ENCODE measurements around the gene LGALS7. TPM values are rescaled to one million over a fixed set of nuclear protein-coding genes. Genes with fewer than 3 reads are reported as not detected.

Gene LGALS7
- total and polyA plus RNA-seq, 2 of the 13 experiments (the other 11 are each of a cell fraction or from before 2014, with no cell fraction given) = 0.73 TPM; not detected in 1

DNA sequence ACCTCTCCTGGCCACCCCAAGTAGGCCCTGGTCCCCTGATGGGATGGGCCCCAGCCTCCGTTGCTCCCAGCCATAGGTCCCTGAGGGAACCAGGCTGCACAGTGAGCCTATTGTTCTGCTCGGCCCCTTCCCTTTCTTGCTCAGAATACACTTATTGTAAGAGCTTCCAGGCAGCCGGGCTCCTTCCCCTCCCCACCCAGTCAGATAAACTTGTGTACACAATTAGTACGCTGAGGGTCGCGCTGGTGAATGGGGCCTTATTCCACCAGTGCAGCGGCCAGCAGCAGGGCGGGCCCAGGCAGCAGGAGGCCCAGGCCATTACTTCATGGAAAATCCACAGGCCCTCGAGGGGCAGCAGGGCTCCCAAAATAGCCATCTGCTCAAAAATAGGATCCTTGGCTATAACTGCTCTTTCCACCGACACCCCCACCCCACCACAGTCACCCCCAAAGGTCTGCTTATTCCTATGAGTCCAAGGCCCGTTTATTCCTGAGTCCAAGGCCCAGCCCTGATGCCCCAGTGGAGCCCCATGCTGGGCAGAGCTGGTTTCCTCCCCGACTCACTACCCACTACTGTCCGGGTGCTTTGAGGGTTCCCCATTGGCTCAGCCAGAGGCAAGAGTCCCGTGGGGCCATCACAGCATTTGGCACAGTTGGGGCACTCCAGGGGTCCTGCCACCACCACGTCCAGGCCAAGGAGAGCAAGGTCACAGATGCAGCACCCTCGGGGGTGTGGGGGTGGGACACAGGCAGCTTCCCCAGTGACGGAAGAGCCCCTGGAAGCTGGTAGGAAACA, 51.1 kb downstream of the LGALS7 start (continued):
- TF ChIP-seq, protein P1, sequence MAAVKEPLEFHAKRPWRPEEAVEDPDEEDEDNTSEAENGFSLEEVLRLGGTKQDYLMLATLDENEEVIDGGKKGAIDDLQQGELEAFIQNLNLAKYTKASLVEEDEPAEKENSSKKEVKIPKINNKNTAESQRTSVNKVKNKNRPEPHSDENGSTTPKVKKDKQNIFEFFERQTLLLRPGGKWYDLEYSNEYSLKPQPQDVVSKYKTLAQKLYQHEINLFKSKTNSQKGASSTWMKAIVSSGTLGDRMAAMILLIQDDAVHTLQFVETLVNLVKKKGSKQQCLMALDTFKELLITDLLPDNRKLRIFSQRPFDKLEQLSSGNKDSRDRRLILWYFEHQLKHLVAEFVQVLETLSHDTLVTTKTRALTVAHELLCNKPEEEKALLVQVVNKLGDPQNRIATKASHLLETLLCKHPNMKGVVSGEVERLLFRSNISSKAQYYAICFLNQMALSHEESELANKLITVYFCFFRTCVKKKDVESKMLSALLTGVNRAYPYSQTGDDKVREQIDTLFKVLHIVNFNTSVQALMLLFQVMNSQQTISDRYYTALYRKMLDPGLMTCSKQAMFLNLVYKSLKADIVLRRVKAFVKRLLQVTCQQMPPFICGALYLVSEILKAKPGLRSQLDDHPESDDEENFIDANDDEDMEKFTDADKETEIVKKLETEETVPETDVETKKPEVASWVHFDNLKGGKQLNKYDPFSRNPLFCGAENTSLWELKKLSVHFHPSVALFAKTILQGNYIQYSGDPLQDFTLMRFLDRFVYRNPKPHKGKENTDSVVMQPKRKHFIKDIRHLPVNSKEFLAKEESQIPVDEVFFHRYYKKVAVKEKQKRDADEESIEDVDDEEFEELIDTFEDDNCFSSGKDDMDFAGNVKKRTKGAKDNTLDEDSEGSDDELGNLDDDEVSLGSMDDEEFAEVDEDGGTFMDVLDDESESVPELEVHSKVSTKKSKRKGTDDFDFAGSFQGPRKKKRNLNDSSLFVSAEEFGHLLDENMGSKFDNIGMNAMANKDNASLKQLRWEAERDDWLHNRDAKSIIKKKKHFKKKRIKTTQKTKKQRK (IDR thresholded peaks at IDR 0.05; ENCODE audit: low read length) = no peak
- TF ChIP-seq EEA1 (CRISPR knock-in tag; IDR thresholded peaks at IDR 0.05; ENCODE audit: borderline replicate concordance) (no peak), HNRNPK (IDR thresholded peaks at IDR 0.05; ENCODE audit: low read depth, low read length, poor library complexity, severe bottlenecking) (no peak), MED1 (CRISPR knock-in tag; IDR thresholded peaks at IDR 0.05) (peak; percentile 81), TGIF2 (CRISPR knock-in tag; IDR thresholded peaks at IDR 0.05) (0 out of 2 replicates have a peak, but pooled peaks have one; percentile 6), ZNF883 (CRISPR knock-in tag; IDR thresholded peaks at IDR 0.05; ENCODE audit: not compliant biosample characterization) (no peak), ZNF766 (CRISPR knock-in tag; IDR thresholded peaks at IDR 0.05; ENCODE audit: borderline replicate concordance) (no peak), AHR (CRISPR knock-in tag; IDR thresholded peaks at IDR 0.05) (no peak), ZNF572 (CRISPR knock-in tag; IDR thresholded peaks at IDR 0.05) (no peak), HOXD1 (CRISPR knock-in tag; IDR thresholded peaks at IDR 0.05) (no peak), ZNF547 (CRISPR knock-in tag; IDR thresholded peaks at IDR 0.05) (peak; percentile 53; the same call in 1 of the 2 replicates)
- TF ChIP-seq, protein P2, sequence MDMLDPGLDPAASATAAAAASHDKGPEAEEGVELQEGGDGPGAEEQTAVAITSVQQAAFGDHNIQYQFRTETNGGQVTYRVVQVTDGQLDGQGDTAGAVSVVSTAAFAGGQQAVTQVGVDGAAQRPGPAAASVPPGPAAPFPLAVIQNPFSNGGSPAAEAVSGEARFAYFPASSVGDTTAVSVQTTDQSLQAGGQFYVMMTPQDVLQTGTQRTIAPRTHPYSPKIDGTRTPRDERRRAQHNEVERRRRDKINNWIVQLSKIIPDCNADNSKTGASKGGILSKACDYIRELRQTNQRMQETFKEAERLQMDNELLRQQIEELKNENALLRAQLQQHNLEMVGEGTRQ (IDR thresholded peaks at IDR 0.05; ENCODE audit: low read depth, low read length) = no peak
- TF ChIP-seq, protein P2 (CRISPR knock-in tag; IDR thresholded peaks at IDR 0.05; ENCODE audit: borderline replicate concordance) = no peak
- TF ChIP-seq, protein P3, sequence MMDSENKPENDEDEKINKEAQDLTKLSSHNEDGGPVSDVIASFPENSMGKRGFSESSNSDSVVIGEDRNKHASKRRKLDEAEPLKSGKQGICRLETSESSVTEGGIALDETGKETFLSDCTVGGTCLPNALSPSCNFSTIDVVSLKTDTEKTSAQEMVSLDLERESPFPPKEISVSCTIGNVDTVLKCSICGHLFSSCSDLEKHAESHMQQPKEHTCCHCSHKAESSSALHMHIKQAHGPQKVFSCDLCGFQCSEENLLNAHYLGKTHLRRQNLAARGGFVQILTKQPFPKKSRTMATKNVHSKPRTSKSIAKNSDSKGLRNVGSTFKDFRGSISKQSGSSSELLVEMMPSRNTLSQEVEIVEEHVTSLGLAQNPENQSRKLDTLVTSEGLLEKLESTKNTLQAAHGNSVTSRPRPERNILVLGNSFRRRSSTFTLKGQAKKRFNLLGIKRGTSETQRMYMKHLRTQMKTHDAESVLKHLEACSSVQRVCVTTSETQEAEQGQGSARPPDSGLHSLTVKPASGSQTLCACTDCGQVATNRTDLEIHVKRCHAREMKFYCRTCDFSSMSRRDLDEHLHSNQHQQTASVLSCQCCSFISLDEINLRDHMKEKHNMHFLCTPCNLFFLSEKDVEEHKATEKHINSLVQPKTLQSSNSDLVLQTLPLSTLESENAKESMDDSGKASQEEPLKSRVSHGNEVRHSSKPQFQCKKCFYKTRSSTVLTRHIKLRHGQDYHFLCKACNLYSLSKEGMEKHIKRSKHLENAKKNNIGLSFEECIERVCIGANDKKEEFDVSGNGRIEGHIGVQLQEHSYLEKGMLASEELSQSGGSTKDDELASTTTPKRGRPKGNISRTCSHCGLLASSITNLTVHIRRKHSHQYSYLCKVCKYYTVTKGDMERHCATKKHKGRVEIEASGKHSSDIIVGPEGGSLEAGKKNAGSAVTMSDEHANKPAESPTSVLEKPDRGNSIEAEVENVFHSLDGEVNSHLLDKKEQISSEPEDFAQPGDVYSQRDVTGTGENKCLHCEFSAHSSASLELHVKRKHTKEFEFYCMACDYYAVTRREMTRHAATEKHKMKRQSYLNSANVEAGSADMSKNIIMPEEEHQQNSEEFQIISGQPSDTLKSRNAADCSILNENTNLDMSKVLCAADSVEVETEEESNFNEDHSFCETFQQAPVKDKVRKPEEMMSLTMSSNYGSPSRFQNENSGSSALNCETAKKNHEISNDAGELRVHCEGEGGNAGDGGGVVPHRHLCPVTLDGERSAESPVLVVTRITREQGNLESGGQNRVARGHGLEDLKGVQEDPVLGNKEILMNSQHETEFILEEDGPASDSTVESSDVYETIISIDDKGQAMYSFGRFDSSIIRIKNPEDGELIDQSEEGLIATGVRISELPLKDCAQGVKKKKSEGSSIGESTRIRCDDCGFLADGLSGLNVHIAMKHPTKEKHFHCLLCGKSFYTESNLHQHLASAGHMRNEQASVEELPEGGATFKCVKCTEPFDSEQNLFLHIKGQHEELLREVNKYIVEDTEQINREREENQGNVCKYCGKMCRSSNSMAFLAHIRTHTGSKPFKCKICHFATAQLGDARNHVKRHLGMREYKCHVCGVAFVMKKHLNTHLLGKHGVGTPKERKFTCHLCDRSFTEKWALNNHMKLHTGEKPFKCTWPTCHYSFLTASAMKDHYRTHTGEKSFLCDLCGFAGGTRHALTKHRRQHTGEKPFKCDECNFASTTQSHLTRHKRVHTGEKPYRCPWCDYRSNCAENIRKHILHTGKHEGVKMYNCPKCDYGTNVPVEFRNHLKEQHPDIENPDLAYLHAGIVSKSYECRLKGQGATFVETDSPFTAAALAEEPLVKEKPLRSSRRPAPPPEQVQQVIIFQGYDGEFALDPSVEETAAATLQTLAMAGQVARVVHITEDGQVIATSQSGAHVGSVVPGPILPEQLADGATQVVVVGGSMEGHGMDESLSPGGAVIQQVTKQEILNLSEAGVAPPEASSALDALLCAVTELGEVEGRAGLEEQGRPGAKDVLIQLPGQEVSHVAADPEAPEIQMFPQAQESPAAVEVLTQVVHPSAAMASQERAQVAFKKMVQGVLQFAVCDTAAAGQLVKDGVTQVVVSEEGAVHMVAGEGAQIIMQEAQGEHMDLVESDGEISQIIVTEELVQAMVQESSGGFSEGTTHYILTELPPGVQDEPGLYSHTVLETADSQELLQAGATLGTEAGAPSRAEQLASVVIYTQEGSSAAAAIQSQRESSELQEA (CRISPR knock-in tag; IDR thresholded peaks at IDR 0.05; ENCODE audit: not compliant biosample characterization) = no peak
- TF ChIP-seq, protein P4, sequence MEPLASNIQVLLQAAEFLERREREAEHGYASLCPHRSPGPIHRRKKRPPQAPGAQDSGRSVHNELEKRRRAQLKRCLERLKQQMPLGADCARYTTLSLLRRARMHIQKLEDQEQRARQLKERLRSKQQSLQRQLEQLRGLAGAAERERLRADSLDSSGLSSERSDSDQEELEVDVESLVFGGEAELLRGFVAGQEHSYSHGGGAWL (CRISPR knock-in tag; IDR thresholded peaks at IDR 0.05) = no peak

All from HepG2 (cell line).